ENCODE data around the gene PICK1.

Gene PICK1

GRCh38 chr22:38040953-38041759 is 16.0 kb upstream of the PICK1 start:
- Histone ChIP-seq H3K27me3 (ENCODE audit: insufficient read depth, low read depth) (peaks cover 2% of the 10 kb centered on the region; the same call in 1 of the 2 replicates), H3K4me2 (no peak overlapping the region), H2AFZ (ENCODE audit: low read depth) (no peak overlapping the region), H4K20me1 (ENCODE audit: insufficient read depth) (no peaks in the 10 kb centered on the region), H3K27ac (no peak overlapping the region), H3K4me1 (ENCODE audit: low read depth, poor library complexity, severe bottlenecking) (no peaks in the 10 kb centered on the region), H3K79me2 (ENCODE audit: insufficient read depth, low read depth) (no peaks in the 10 kb centered on the region), H3K4me3 (IDR thresholded peaks at IDR 0.05; ENCODE audit: insufficient read depth, low read depth, low read length) (no peak overlapping the region), H3K36me3 (ENCODE audit: insufficient read depth) (no peaks in the 10 kb centered on the region), H3K9ac (no peak overlapping the region)
- TF ChIP-seq CTCF (conservative IDR thresholded peaks at IDR 0.05; ENCODE audit: low read depth, low read length): no peak

- no peaks in the 10 kb centered on the region for H4K20me1 ChIP-seq (ENCODE audit: insufficient read depth)
- no peaks in the 10 kb centered on the region for H3K4me1 ChIP-seq (ENCODE audit: low read depth, poor library complexity, severe bottlenecking)
- H3K27me3 ChIP-seq (ENCODE audit: insufficient read depth, low read depth): peaks cover 4% of the 10 kb centered on the region; the same call in 1 of the 2 replicates
- H3K27ac ChIP-seq: no peak overlapping the region
- H3K79me2 ChIP-seq (ENCODE audit: insufficient read depth, low read depth): no peaks in the 10 kb centered on the region
- no peak overlapping the region for H3K4me3 ChIP-seq (IDR thresholded peaks at IDR 0.05; ENCODE audit: insufficient read depth, low read depth, low read length)
- no peak for TF ChIP-seq CTCF (conservative IDR thresholded peaks at IDR 0.05; ENCODE audit: low read depth, low read length)
- H3K9ac ChIP-seq: no peak overlapping the region
- H3K4me2 ChIP-seq: no peak overlapping the region
- H2AFZ ChIP-seq (ENCODE audit: low read depth): no peak overlapping the region
- no peaks in the 10 kb centered on the region for H3K36me3 ChIP-seq (ENCODE audit: insufficient read depth)
Observed at GRCh38 chr22:38041760-38042487, 15.3 kb upstream of the PICK1 start.

GRCh38 chr22:38042488-38042790 is 14.8 kb upstream of the PICK1 start:
- no peak for TF ChIP-seq CTCF (conservative IDR thresholded peaks at IDR 0.05; ENCODE audit: low read depth, low read length)
- H3K27ac ChIP-seq: no peak overlapping the region
- H4K20me1 ChIP-seq (ENCODE audit: insufficient read depth): no peaks in the 10 kb centered on the region
- no peak overlapping the region for H3K4me3 ChIP-seq (IDR thresholded peaks at IDR 0.05; ENCODE audit: insufficient read depth, low read depth, low read length)
- H3K36me3 ChIP-seq (ENCODE audit: insufficient read depth): no peaks in the 10 kb centered on the region
- H3K79me2 ChIP-seq (ENCODE audit: insufficient read depth, low read depth): no peaks in the 10 kb centered on the region
- no peaks in the 10 kb centered on the region for H3K4me1 ChIP-seq (ENCODE audit: low read depth, poor library complexity, severe bottlenecking)
- H3K4me2 ChIP-seq: no peak overlapping the region
- no peak overlapping the region for H3K9ac ChIP-seq
- H2AFZ ChIP-seq (ENCODE audit: low read depth): no peak overlapping the region
- peaks cover 4% of the 10 kb centered on the region; the same call in 1 of the 2 replicates for H3K27me3 ChIP-seq (ENCODE audit: insufficient read depth, low read depth)

- TF ChIP-seq CTCF (conservative IDR thresholded peaks at IDR 0.05; ENCODE audit: low read depth, low read length): no peak
- Histone ChIP-seq H3K4me3 (IDR thresholded peaks at IDR 0.05; ENCODE audit: insufficient read depth, low read depth, low read length) (no peak overlapping the region), H3K9ac (no peak overlapping the region), H2AFZ (ENCODE audit: low read depth) (no peak overlapping the region), H4K20me1 (ENCODE audit: insufficient read depth) (no peaks in the 10 kb centered on the region), H3K36me3 (ENCODE audit: insufficient read depth) (no peaks in the 10 kb centered on the region), H3K27me3 (ENCODE audit: insufficient read depth, low read depth) (peaks cover 4% of the 10 kb centered on the region; the same call in 1 of the 2 replicates), H3K4me1 (ENCODE audit: low read depth, poor library complexity, severe bottlenecking) (no peaks in the 10 kb centered on the region), H3K4me2 (no peak overlapping the region), H3K79me2 (ENCODE audit: insufficient read depth, low read depth) (no peaks in the 10 kb centered on the region), H3K27ac (no peak overlapping the region)
Observed at GRCh38 chr22:38043151-38044039, 13.8 kb upstream of the PICK1 start.
